Astrocyte (in vitro differentiated cells and primary cell): ENCODE results near the gene SYNDIG1L.

Experiments used
- CTCF ChIP-seq: IDR thresholded peaks from 2 replicates; pipeline ENCODE4 v1.5.1; 2011; ENCODE audit warnings: low read depth, mild to moderate bottlenecking, inconsistent platforms, low read length, moderate library complexity; ENCODE audit not compliant: insufficient read depth
- EZH2 ChIP-seq: IDR thresholded peaks from 2 replicates; pipeline ENCODE4 v1.6.1; 2012; ENCODE audit warnings: mild to moderate bottlenecking, low read length, inconsistent platforms; ENCODE audit not compliant: insufficient read depth

DNA sequence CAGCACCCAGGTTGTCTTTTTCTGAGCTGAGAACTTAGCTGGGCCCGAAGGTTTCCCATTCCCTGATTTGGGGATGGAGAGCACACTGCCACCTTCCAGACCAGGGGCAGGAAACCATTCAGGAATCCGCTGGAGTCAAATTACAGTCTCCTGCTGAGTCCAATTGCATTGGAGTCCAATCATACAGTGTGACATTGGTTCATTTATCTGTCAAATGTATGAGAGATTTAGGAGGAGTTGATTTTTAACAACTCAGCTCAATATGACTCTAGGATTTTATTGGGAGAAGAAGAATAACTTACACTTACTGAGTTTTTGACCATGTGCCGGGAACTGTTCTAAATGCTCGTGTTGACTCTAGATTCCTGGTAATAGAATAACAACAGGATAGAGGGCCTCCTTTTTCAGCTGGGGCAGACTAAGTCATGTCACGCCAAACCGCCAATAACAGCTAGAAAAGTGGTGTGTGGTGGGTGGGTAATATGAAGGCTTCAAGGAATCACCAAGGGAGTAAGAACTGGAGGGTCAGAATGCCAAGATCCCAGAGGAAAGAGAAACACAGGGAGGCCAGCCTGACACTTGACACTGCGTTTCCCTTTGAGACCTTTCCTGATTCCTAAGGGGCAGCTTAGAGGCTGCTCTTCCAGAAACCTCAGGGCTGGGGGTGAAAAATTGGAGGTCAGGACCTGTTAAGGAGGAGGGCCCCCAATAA, 11.5 kb downstream of the SYNDIG1L start:
- TF ChIP-seq EZH2 (no peak), CTCF (no peak)
